Neural crest cell (in vitro differentiated cells): ENCODE measurements around the gene SLC4A1. TPM values are rescaled to one million over a fixed set of nuclear protein-coding genes. Genes with fewer than 3 reads are reported as not detected.

Experiments used
- DNase-seq: peaks from one replicate; pipeline ENCODE4 v3.0.0; 2021; ENCODE audit warnings: low read depth, mixed read lengths, low spot score
- H3K27ac Mint-ChIP-seq: one replicate; pipeline ENCODE4 v1.8.0; 2021; ENCODE audit warnings: mild to moderate bottlenecking, mixed read lengths; ENCODE audit not compliant: unreplicated experiment
- H3K27me3 Mint-ChIP-seq: 2 replicates; pipeline ENCODE4 v1.8.0; 2021; ENCODE audit warnings: low read depth, mild to moderate bottlenecking, mixed read lengths
- H3K36me3 Mint-ChIP-seq: 2 replicates; pipeline ENCODE4 v1.8.0; 2021; ENCODE audit warnings: low read depth, mild to moderate bottlenecking, mixed read lengths
- H3K4me1 Mint-ChIP-seq: 2 replicates; pipeline ENCODE4 v1.8.0; 2021; ENCODE audit warnings: mixed read lengths
- H3K4me3 Mint-ChIP-seq: one replicate; pipeline ENCODE4 v1.8.0; 2021; ENCODE audit warnings: mild to moderate bottlenecking, mixed read lengths
- H3K9me3 Mint-ChIP-seq: 2 replicates; pipeline ENCODE4 v1.8.0; 2021; ENCODE audit warnings: mixed read lengths
- total RNA-seq: library from RNA; stranded (reverse); gene quantifications from 2 replicates; pipeline ENCODE4 v1.2.1, GENCODE V29; 2021
- TF ChIP-seq, protein P1 (sequence below): fragments of 200-600 bp; sonication (generic); conservative IDR thresholded peaks from 2 replicates; pipeline ENCODE4 v1.5.0; 2021; ENCODE audit warnings: antibody characterized with exemption, mild to moderate bottlenecking

The SLC4A1 gene
- total RNA-seq, 1 donor from 2014 or later: not detected

DNA sequence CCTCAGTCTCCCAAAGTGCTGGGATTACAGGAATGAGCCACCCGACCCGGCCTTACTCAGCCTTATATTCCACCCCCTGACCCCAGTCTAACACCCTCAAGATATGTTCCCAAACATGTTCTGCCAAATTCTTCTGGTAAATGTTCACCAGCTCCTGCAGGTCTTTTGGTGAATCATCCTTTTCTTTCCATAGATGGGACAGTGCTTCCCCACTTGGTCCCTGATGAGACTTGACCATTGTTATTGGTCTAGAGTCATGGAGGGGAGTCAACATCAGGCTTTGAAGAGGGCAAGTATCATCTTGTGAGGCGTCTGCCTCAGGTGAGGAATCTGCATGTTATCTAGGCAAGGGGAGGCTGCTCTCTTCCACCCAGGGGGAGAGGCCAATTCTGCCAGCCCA, 30.0 kb upstream of the SLC4A1 start:
- H3K27ac Mint-ChIP-seq: no peak overlapping the region

DNA sequence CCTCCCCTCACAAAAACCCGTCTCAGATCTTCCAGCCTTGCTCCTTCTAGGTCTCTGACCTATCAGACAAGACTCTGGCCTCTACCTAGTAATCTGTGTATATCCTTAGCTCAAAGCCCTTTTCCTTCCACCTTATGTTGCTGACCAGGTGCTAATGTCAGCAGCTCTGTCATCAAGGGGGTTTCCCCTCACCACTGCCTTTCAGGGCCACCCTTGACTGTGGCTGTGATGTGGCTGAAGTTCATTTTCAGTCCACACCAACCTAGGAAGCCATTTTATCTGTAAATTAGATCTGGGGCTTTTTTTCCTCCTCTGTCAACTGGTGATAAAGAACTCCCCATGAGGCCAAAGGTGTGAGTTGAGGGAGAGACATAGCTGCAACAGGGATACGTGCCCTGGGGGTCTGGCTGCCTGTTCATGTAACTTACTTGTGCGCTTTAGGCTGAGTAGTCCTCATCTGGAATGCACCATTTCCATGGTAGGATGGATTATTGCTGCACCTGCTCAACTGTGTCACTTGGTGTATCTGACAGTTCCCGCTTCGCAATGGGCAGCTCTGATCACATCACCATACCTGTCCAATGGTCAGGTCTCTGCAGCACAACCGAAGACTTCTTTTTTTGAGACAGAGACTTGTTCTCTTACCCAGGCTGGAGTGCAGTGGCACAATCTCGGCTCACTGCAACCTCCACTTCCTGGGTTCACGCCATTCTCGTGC, 25.7 kb upstream of the SLC4A1 start:
- Mint-ChIP-seq H3K4me1 (no peaks in the 10 kb centered on the region), H3K9me3 (no peaks in the 10 kb centered on the region), H3K27ac (no peak overlapping the region), H3K4me3 (no peak overlapping the region), H3K36me3 (no peaks in the 10 kb centered on the region), H3K27me3 (peaks cover 45% of the 10 kb centered on the region)
- DNase-seq: no peak
- TF ChIP-seq, protein P1, sequence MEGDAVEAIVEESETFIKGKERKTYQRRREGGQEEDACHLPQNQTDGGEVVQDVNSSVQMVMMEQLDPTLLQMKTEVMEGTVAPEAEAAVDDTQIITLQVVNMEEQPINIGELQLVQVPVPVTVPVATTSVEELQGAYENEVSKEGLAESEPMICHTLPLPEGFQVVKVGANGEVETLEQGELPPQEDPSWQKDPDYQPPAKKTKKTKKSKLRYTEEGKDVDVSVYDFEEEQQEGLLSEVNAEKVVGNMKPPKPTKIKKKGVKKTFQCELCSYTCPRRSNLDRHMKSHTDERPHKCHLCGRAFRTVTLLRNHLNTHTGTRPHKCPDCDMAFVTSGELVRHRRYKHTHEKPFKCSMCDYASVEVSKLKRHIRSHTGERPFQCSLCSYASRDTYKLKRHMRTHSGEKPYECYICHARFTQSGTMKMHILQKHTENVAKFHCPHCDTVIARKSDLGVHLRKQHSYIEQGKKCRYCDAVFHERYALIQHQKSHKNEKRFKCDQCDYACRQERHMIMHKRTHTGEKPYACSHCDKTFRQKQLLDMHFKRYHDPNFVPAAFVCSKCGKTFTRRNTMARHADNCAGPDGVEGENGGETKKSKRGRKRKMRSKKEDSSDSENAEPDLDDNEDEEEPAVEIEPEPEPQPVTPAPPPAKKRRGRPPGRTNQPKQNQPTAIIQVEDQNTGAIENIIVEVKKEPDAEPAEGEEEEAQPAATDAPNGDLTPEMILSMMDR: no peak

More for the DNA sequence above, 30.0 kb upstream of the SLC4A1 start:
- Mint-ChIP-seq H3K27me3 (peaks cover 43% of the 10 kb centered on the region), H3K4me3 (no peak overlapping the region), H3K36me3 (no peaks in the 10 kb centered on the region), H3K4me1 (no peaks in the 10 kb centered on the region), H3K9me3 (no peaks in the 10 kb centered on the region)
- no peak for DNase-seq
- TF ChIP-seq, protein P1: no peak

DNA sequence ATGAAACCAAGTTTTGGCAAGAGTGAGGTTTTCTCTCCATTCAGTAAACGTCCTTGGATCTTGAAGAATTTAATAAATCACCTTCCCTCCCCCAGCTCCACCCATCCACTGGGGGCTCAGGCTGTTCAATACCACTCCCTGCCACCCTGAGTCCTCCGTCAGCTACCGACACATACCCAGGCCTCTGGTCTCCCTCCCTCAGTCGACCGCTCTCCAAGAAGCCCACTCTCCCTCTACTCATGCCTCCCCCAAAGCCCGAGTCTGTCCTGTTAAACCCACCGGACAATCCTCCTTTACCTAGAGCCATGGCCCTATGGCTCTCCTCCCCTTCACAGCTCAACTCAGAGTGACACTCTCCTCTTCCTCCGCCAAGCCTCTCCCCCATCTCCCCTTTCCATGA, 19.7 kb upstream of the SLC4A1 start:
- no peak overlapping the region for H3K4me3 Mint-ChIP-seq
- no peaks in the 10 kb centered on the region for H3K36me3 Mint-ChIP-seq
- TF ChIP-seq, protein P1: no peak
- no peaks in the 10 kb centered on the region for H3K9me3 Mint-ChIP-seq
- peaks cover 33% of the 10 kb centered on the region for H3K27me3 Mint-ChIP-seq
- H3K4me1 Mint-ChIP-seq: no peaks in the 10 kb centered on the region
- no peak overlapping the region for H3K27ac Mint-ChIP-seq
- no peak for DNase-seq

DNA sequence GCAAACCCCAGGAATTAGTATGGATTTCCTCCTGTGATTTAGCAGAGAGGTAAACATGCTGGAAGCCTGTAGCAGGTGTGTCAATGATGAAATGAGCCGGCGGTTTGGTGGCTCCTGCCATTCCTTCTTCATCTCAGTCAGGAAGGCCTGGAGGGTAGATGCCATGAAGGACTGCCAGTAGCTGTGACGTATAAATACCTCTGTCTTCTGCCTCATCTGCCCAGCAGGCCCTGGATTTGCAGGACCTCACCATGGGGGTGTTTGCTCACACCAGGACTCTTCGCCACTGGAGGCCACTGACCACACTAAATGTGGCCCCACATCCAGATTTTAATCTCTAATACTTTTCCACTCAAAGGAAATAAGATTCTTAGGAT, 16.1 kb upstream of the SLC4A1 start:
- Mint-ChIP-seq H3K27me3 (peaks cover 15% of the 10 kb centered on the region), H3K27ac (no peak overlapping the region), H3K4me1 (peaks cover 11% of the 10 kb centered on the region), H3K9me3 (no peaks in the 10 kb centered on the region), H3K36me3 (no peaks in the 10 kb centered on the region), H3K4me3 (no peak overlapping the region)
- DNase-seq: no peak
- TF ChIP-seq, protein P1: no peak

DNA sequence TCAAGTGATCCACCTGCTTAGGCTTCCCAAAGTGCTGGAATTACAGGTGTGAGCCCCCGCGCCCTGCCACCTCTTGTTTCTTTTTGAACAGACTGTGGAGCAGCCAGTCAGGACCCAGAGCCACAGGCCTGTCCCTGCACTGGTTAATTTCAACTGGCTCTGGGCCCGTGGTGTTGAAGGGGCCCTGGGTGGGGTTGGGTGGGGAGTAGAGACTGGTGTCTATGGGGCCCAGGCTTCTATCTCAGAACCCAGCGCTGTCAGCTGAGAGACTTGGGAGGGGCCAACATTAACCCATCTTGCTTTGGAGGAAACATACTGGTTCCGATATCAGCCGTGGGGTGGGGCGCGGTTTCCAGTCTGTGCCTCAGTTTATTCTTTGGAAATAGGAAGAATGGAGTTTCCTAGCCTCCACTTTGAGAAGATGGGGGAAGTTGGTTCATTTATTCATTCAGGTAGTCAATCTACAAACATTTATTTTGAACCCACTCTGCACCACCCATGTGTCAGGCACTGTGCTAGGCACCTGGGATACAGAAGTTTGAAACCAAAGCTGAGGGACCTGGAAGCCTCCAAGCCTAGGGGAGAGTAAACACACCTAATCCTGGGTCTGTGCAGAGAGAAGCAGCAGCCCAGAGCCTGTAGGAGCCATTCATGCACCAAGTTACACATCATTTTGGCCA, 15.5 kb upstream of the SLC4A1 start:
- no peak overlapping the region for H3K4me3 Mint-ChIP-seq
- no peaks in the 10 kb centered on the region for H3K36me3 Mint-ChIP-seq
- H3K27me3 Mint-ChIP-seq: peaks cover 13% of the 10 kb centered on the region
- H3K9me3 Mint-ChIP-seq: no peaks in the 10 kb centered on the region
- TF ChIP-seq, protein P1: no peak
- H3K4me1 Mint-ChIP-seq: peaks cover 11% of the 10 kb centered on the region
- DNase-seq: no peak
- no peak overlapping the region for H3K27ac Mint-ChIP-seq
